Hematopoietic multipotent progenitor cell treated with erythropoietin and hydrocortisone succinate and interleukin-3 and kit ligand, for 8 days (in vitro differentiated cells): ENCODE measurements around the gene SMAD7.

Experiments used
- DNase-seq: peaks from one replicate; pipeline ENCODE4 v3.0.0-alpha.2; 2015

The SMAD7 gene

GRCh38 chr18:48892146-48892855, 58.5 kb downstream of the SMAD7 start:
- DNase-seq, result no peak

GRCh38 chr18:48891721-48892120, 59.0 kb downstream of the SMAD7 start:
- DNase-seq, result no peak

DNA sequence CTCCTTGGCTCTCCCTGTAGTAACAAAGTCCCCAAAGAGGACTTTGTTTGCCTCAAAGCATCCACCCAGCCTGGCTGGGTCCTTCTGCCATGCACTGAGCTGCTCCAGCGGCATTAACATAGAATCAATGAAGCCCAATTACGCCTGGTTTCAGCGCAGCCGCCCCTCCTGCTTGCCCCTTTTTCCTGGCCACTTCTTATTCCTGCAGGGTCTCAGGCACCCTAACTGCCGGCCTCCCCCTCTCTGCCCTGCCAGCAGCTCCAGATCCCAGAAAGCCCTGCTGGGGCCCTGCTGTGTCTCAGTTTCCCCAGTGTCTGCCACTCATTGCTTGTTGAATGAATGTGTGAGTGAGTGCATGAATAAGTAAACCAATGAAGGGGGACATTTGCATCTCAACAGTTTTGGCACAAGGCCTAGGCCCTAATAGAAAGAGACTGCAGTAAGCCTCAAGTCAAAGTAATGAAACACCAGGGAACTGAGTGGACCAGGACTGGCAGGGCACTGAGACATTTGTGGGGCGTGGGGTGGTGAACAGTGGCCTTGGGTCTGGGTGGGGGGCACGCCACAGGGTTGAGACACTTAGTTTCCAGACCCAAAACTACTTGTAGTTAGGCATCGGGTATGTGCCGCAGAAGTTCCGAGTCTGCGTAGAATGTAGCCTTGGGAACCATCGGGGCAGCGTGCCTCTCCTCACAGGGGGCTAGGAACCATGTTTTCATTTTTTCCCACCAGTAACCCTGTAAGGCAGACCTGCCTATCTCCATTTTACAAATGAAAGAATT, 60.6 kb downstream of the SMAD7 start:
- no peak for DNase-seq

DNA sequence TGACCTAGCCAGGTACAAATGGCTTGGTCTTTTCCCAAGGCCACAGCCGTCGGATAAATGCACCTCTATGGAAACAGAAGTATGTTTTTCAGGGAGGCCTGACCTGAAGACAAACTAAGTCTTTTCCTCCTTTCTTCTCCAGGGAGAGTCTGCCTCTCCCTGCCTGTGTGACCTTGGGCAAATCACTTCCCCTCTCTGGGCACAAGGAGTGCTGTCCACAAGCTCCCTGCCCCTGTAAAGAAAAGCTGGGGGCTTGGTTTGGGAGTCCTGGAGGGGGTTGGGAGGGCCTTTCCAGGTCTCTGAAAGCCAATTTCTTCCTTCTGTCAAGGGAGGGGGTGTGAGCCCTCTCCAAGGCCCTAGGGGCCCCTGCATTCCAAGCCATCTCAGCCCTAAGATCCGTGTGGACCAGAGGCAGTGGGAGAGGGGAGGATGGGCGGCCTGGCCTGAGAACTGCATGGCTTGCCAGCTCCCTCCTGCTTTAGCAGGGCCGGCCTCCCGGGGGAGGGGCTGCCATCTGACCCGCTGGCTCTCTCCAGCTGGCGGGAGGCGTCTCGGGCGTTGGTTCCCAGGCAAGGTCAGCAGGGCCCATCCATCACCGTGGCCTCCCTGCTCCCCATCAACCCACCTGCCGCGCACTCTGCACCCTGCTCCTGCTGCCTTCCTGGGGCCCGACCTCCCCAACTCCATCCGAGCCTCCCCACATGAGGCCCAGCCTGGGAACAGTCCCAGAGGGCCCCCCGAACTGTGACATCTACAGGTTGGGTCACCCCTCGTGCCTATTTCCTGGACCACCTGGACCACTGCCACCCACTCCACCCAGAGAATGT, 61.4 kb downstream of the SMAD7 start:
- no peak for DNase-seq

- no peak for DNase-seq
These were observed 62.0 kb downstream of the SMAD7 start for GRCh38 chr18:48888773-48889080.

DNA sequence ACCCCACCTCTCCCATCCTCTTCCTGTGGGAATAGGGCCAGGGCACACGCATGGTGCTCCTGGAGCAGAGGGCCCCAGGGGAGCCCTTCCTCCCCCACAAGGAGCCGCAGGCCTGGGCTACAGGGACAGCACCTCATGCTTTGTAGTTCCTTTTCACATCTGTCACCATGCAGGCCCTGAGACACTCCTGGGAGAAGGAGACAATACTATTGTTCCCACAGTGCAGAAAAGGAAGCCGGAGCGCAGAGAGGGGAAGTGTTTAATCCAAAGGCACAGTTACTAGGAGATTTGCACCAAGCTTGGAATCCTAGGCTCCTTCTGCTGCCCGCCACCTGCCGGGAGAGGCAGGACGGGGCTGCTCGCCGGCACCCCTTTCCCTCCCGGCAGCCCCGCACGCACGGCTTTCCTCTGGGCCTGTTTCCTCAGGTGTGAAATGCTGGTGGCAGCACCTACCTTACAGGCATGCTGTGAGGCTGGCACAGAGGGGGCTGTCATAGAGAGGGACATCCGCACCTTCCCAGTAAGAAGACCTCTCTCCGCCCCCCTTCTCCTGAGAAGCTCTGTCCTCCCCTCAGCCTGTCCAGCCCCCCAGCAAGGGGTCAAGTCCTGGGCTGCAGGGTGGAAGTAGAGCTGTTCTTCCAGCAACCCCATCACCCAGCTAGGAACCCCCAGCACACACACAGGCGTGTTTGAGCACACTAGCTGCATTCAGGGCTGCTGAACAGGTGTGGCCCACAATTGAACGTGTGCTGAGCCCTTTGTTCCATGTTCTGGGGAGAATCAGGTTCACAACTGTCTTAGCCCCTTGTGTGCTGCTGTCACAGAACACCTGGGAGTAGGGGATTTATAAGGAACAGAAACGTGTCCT, 62.6 kb downstream of the SMAD7 start:
- no peak for DNase-seq

DNA sequence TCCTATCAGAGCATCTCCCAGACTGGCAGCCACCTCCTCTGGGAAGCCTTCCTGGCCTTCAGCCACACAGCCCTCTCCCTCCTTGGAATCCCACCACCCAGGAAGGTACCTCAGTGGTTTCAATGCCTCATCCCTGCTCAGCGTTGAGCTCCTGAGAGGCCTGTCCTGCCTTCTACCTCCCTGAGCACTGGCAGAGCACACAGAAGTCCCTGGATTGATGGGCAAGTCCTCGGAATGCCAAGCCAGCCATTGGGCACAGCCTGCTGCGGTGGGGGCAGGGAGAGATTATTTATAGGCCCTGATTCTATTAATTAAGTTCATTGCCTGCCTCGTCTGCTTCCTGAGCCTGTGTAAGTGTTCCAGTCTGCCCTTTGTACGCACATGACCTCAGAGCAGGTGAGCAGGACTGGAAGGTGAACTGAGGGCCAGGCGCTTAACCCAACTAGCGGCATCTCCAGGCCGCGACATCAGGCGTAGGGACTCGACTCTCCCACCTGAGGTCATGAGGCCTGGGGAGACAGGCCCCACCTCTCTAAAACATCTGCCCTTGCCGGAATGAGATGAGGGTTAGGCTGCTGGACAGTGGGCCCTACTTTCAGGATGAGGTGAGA, 63.4 kb downstream of the SMAD7 start:
- no peak for DNase-seq

GRCh38 chr18:48886520-48887293, 64.1 kb downstream of the SMAD7 start:
- no peak for DNase-seq

DNA sequence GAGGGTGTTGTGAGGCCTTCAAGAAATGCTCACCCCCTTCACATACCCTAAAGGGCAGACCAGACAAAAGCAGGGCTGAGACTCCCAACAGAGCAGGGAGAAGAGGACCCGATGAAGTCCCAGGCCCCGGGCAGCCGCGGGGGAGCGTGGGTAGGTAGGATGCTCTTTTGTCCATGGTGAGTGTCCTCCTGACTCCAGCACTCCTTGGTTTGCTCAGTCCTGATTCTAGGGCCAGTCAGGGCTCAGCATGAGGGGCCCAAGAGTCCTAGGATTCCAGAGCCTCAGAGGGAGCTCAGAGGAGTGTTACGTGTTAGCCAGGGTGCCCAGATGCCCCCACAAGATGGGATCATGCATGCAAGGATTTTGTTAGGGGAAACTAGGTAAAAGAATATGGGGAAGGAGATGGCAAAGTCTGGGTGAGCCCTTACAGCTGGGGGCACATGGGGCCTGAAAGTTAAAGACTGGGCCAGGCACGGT, 64.8 kb downstream of the SMAD7 start:
- no peak for DNase-seq

DNA sequence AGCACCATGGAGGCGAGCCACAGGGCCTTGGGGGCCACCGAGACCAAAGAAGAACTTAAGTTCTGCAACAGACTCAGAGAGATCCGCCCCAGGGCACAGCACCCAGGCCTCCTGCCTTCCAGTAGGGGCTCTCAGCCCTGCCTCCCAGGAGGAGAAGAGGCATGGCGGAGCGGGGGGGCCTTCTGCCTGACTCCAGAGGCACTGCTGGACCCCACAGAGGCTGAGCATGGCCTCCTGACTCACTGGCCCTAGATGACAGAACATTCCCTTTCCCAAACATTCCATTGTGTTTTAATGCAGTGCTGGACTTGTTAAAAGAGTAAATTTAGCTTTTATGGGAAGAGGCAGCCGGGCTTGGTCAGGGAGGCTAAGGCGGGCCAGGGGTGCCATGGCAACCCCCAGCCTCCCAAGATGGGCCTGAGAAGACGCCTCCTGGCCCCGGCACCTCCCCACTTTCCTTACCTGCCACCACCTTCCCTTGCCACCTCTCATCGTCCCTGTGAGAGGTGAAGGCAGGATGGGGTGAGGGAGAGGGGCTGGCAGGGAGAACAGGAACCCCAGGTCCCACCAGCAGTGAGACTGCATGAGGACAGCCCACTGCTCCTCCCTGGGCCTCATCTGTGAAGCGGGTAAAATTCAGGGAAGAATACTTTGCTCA, 65.4 kb downstream of the SMAD7 start:
- DNase-seq, result no peak

DNA sequence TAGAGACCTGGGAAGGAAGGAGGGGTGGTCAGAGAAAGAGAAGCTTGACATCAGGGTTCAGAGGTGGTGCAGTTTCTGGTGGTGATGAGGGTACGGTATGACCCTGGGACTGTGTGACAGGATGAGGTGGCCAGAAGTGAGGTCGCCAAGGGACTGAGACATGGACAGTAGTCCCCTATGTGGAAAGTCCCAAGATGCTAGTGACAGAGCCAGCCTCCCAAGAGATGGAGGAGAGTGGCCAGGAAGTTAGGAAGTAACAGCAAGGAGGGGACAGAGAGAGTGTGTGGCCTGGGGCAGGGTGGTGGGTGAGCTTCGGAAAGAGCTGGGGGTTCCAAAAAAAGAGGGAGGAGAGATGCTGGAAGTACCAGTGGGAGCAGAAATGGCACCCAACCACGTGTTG, 66.0 kb downstream of the SMAD7 start:
- DNase-seq, result no peak

DNA sequence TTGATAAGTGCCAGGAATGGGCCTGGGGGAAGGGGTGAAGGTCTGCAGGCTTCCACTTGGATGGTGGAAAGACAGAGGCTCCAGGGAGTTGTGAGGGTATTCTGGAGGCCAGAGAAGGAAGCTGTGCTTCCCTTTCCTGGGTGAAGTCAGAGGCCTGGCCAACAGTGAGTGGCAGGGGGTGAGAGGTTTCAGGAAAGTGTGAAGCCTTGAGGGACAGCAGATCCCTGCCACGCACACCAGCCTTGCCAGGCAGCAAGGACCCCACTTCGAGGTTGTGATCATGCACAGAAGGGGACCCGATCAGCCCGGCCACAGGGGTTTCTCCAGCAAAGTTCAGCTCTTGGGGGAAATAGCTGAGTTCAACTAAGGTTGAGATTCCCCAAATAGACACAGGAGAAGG, 66.5 kb downstream of the SMAD7 start:
- DNase-seq, result no peak

- no peak for DNase-seq
These were observed 68.4 kb downstream of the SMAD7 start for GRCh38 chr18:48882379-48882778.

- DNase-seq, result no peak
These were observed 69.8 kb downstream of the SMAD7 start for GRCh38 chr18:48880931-48881330.

GRCh38 chr18:48879008-48879431, 71.7 kb downstream of the SMAD7 start:
- DNase-seq, result no peak

- DNase-seq, result no peak
These were observed 72.3 kb downstream of the SMAD7 start for GRCh38 chr18:48878471-48878870.

- DNase-seq, result no peak
These were observed 72.8 kb downstream of the SMAD7 start for GRCh38 chr18:48877941-48878340.

GRCh38 chr18:48876590-48876989, 74.2 kb downstream of the SMAD7 start:
- DNase-seq, result no peak

GRCh38 chr18:48875942-48876511, 74.7 kb downstream of the SMAD7 start:
- no peak for DNase-seq

GRCh38 chr18:48875314-48875941, 75.3 kb downstream of the SMAD7 start:
- DNase-seq, result no peak
